ENCODE data around the gene RUNX1. TPM values are rescaled to one million over a fixed set of nuclear protein-coding genes. Genes with fewer than 3 reads are reported as not detected.

Gene RUNX1
- total and polyA plus RNA-seq, 2 of the 13 experiments (the other 11 are each of a cell fraction or from before 2014, with no cell fraction given) = 5.4 to 6.4 TPM

DNA sequence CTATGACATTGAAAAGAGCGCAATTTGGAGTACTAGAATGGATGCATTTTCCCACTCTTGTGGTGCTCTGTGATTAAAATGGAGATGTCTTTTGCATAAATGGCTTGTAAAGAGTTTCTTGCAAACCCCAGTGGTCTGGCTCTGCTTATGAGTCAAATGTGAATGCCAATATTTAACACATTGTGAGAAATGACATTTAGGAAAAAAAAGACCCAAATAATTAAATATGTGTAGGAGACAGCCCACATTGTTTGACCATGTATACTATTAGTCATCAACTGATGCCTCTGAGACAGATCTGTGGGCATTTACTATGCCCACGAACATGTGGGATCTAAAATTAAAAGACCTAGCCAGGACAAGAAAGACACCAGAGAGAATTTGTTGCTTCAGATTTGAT is 22.2 kb upstream of the RUNX1 start:
- DNase-seq (ENCODE audit: low spot score) (no peak), ATAC-seq (no peak), FAIRE-seq (no peak)
- Histone ChIP-seq H3K4me1 (ENCODE audit: insufficient read depth, low read length) (no peaks in the 10 kb centered on the region), H3K4me3 (replicated peaks in 1 of 3; ENCODE audit: insufficient read depth in 1 of 3, low read depth in 2 of 3, low read length in 3 of 3) (no peak overlapping the region), H3K27ac (ENCODE audit: extremely low read length, insufficient read depth, low read length) (no peak overlapping the region), H3K9ac (ENCODE audit: insufficient read depth, low read depth, low read length) (no peak overlapping the region), H3K9me3 (ENCODE audit: low read length) (peaks cover 5% of the 10 kb centered on the region; the same call in 1 of the 2 replicates), H2AFZ (ENCODE audit: low read length) (no peak overlapping the region), H3K36me3 (replicated peaks in 1 of 2; ENCODE audit: control insufficient read depth in 1 of 2, insufficient read depth in 2 of 2, low read length in 2 of 2) (no peaks in the 10 kb centered on the region), H3K4me2 (ENCODE audit: low read depth, low read length) (no peak overlapping the region), H3K27me3 (ENCODE audit: control insufficient read depth in 1 of 2, insufficient read depth in 2 of 2, low read length in 2 of 2) (no peaks in the 10 kb centered on the region; a peak in 1 of 5 replicates), H3K79me2 (ENCODE audit: insufficient read depth, low read length) (no peaks in the 10 kb centered on the region), H4K20me1 (ENCODE audit: insufficient read depth, low read length) (no peaks in the 10 kb centered on the region)
- ChIA-PET POLR2A (no interaction called here), CTCF (ENCODE audit: low intra/inter-chr PET ratio, low total read pairs) (no interaction called here)
- in situ Hi-C loops (cut with HindIII; ENCODE audit: extremely low pct_ligation_motif_present, low pct_unique_long_range_greater_than_20kb) (no loop called here), intact Hi-C loops (cut with micrococcal nuclease; ENCODE audit: unreplicated experiment) (loop anchor here (1.0 kb wide), 1 partner anchor 32 kb away; no protein-coding TSS in a partner anchor)
- no TSS peak for BruUV-seq (replicated peaks)
- TF ChIP-seq ZNF207 (IDR thresholded peaks at IDR 0.05; ENCODE audit: borderline replicate concordance) = no peak
- TF ChIP-seq ZNF136 (CRISPR knock-in tag; IDR thresholded peaks at IDR 0.05; ENCODE audit: low read depth) = no peak
- TF ChIP-seq RARA (CRISPR knock-in tag; IDR thresholded peaks at IDR 0.05) = no peak
- TF ChIP-seq, protein P1, sequence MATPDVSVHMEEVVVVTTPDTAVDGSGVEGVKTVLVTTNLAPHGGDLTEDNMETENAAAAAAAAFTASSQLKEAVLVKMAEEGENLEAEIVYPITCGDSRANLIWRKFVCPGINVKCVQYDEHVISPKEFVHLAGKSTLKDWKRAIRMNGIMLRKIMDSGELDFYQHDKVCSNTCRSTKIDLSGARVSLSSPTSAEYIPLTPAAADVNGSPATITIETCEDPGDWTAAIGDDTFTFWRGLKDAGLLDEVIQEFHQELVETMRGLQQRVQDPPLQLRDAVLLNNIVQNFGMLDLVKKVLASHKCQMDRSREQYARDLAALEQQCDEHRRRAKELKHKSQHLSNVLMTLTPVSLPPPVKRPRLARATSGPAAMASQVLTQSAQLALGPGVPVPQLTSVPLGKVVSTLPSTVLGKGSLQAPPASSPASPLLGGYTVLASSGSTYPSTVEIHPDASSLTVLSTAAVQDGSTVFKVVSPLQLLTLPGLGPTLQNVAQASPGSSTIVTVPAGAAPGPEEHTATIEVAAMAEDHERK (CRISPR knock-in tag; IDR thresholded peaks at IDR 0.05; ENCODE audit: low read depth) = no peak
- no peak for TF ChIP-seq ZSCAN21 (CRISPR knock-in tag; IDR thresholded peaks at IDR 0.05; ENCODE audit: borderline replicate concordance)
- TF ChIP-seq, protein P2, sequence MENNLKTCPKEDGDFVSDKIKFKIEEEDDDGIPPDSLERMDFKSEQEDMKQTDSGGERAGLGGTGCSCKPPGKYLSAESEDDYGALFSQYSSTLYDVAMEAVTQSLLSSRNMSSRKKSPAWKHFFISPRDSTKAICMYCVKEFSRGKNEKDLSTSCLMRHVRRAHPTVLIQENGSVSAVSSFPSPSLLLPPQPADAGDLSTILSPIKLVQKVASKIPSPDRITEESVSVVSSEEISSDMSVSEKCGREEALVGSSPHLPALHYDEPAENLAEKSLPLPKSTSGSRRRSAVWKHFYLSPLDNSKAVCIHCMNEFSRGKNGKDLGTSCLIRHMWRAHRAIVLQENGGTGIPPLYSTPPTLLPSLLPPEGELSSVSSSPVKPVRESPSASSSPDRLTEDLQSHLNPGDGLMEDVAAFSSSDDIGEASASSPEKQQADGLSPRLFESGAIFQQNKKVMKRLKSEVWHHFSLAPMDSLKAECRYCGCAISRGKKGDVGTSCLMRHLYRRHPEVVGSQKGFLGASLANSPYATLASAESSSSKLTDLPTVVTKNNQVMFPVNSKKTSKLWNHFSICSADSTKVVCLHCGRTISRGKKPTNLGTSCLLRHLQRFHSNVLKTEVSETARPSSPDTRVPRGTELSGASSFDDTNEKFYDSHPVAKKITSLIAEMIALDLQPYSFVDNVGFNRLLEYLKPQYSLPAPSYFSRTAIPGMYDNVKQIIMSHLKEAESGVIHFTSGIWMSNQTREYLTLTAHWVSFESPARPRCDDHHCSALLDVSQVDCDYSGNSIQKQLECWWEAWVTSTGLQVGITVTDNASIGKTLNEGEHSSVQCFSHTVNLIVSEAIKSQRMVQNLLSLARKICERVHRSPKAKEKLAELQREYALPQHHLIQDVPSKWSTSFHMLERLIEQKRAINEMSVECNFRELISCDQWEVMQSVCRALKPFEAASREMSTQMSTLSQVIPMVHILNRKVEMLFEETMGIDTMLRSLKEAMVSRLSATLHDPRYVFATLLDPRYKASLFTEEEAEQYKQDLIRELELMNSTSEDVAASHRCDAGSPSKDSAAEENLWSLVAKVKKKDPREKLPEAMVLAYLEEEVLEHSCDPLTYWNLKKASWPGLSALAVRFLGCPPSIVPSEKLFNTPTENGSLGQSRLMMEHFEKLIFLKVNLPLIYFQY (CRISPR knock-in tag; IDR thresholded peaks at IDR 0.05; ENCODE audit: borderline replicate concordance) = no peak
- TF ChIP-seq, protein P3, sequence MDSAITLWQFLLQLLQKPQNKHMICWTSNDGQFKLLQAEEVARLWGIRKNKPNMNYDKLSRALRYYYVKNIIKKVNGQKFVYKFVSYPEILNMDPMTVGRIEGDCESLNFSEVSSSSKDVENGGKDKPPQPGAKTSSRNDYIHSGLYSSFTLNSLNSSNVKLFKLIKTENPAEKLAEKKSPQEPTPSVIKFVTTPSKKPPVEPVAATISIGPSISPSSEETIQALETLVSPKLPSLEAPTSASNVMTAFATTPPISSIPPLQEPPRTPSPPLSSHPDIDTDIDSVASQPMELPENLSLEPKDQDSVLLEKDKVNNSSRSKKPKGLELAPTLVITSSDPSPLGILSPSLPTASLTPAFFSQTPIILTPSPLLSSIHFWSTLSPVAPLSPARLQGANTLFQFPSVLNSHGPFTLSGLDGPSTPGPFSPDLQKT (CRISPR knock-in tag; IDR thresholded peaks at IDR 0.05; ENCODE audit: borderline replicate concordance) = no peak
- TF ChIP-seq HOXD1 (CRISPR knock-in tag; IDR thresholded peaks at IDR 0.05) = no peak
- no peak for TF ChIP-seq CBX2 (IDR thresholded peaks at IDR 0.05; ENCODE audit: low read depth, low read length)
- no peak for TF ChIP-seq CBX2 (CRISPR knock-in tag; IDR thresholded peaks at IDR 0.05; ENCODE audit: low read depth)
- TF ChIP-seq SETDB1 (CRISPR knock-in tag; IDR thresholded peaks at IDR 0.05; ENCODE audit: borderline replicate concordance) = no peak
- no peak for TF ChIP-seq NCOR1 (IDR thresholded peaks at IDR 0.05; ENCODE audit: borderline replicate concordance, low read length)
- WGBS (ENCODE audit: low lambda C conversion rate) = 2% methylated on average over 2 of the region's 2 CpGs

All from HepG2 (cell line).